Testis (tissue), 2 donors: ENCODE measurements around the gene MLH3.

ENCODE experiments used
- CTCF ChIP-seq, 3 experiments: fragments of 450-650 bp in 2 of 3; fragments of 200-600 bp in 1 of 3; sonication (generic) in 1 of 3; IDR thresholded peaks; one replicate each; pipeline ENCODE4 v1.5.1; 2016 to 2019; ENCODE audit warnings: antibody characterized with exemption in 3 of 3, mild to moderate bottlenecking in 2 of 3, moderate library complexity in 1 of 3
- POLR2A ChIP-seq: fragments of 450-650 bp; IDR thresholded peaks from one replicate; pipeline ENCODE4 v1.6.1; 2017; ENCODE audit warnings: antibody characterized with exemption, mild to moderate bottlenecking, moderate library complexity

- TF ChIP-seq POLR2A (no peak), CTCF (IDR thresholded peaks at IDR 0.05) (no peak)
Measured at GRCh38 chr14:74965486-74966153, 85.6 kb downstream of the MLH3 start.
